ENCODE data around the gene KCNG2.

- TF ChIP-seq, protein P1, sequence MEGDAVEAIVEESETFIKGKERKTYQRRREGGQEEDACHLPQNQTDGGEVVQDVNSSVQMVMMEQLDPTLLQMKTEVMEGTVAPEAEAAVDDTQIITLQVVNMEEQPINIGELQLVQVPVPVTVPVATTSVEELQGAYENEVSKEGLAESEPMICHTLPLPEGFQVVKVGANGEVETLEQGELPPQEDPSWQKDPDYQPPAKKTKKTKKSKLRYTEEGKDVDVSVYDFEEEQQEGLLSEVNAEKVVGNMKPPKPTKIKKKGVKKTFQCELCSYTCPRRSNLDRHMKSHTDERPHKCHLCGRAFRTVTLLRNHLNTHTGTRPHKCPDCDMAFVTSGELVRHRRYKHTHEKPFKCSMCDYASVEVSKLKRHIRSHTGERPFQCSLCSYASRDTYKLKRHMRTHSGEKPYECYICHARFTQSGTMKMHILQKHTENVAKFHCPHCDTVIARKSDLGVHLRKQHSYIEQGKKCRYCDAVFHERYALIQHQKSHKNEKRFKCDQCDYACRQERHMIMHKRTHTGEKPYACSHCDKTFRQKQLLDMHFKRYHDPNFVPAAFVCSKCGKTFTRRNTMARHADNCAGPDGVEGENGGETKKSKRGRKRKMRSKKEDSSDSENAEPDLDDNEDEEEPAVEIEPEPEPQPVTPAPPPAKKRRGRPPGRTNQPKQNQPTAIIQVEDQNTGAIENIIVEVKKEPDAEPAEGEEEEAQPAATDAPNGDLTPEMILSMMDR (conservative IDR thresholded peaks at IDR 0.05; ENCODE audit: low read length), result no peak
- no peak for TF ChIP-seq EZH2phosphoT487 (IDR thresholded peaks at IDR 0.05; ENCODE audit: borderline replicate concordance, low read depth, low read length)
Observed at GRCh38 chr18:79799619-79800370, 2.1 kb downstream of the KCNG2 start.

Data from OCI-LY7 (cell line).